Myometrial cell (primary cell): ENCODE data around the gene IL12RB2. TPM values are rescaled to one million over a fixed set of nuclear protein-coding genes. Genes with fewer than 3 reads are reported as not detected.

Experiments
- total RNA-seq: library from RNA; depleted of rRNA; stranded (reverse); fragments of >200 nt; gene quantifications from 2 replicates; pipeline ENCODE4 v1.2.3, GENCODE V29; 2015

Gene IL12RB2
- not detected in 2 replicates for total RNA-seq

GRCh38 chr1:67307251-67308060 lies at the start of gene IL12RB2:
TSS of gene IL12RB2 (plus strand) at chr1:67307873. CDS start at chr1:67320369, 12,496 bp downstream.

GRCh38 chr1:67430358-67431155 lies 122.9 kb downstream of the IL12RB2 start, which contains the start of gene SERBP1:
TSS of gene SERBP1 (minus strand) at chr1:67430402. CDS start at chr1:67430300, 102 bp downstream.

Other genes with a start within 250 kb of the IL12RB2 start
- gene C1orf141, start 172.9 kb upstream of the IL12RB2 start, total RNA-seq = not detected in 2 replicates
- gene IL23R, start 141.4 kb upstream of the IL12RB2 start, total RNA-seq = not detected in 2 replicates
- gene SERBP1, start 122.5 kb downstream of the IL12RB2 start, total RNA-seq = 251 and 270 TPM in 2 replicates